SKM-1 (cell line): ENCODE measurements around the gene B3GNT3.

Source experiments
- DNase-seq: peaks from one replicate; lab custom pipeline; 2025; ENCODE audit not compliant: unreplicated experiment; lab: John Stamatoyannopoulos, UW

The B3GNT3 gene

GRCh38 chr19:17859533-17860330, 64.8 kb downstream of the B3GNT3 start, which contains the start of gene RPL18A:
RPL18A (plus strand) TSS chr19:17859910; CDS start chr19:17859957, 47 bp downstream.
- peak; percentile 99 for DNase-seq

- DNase-seq, result no peak
Observed at GRCh38 chr19:17860331-17860992, 65.5 kb downstream of the B3GNT3 start.

- DNase-seq, result no peak
Observed at GRCh38 chr19:17860993-17861360, 66.0 kb downstream of the B3GNT3 start.

- DNase-seq, result no peak
Observed at GRCh38 chr19:17861542-17862402, 66.8 kb downstream of the B3GNT3 start.

- DNase-seq, result no peak
Observed at GRCh38 chr19:17862711-17863519, 68.0 kb downstream of the B3GNT3 start.
